Measurements from ENCODE around the gene POLA1.

GRCh38 chrX:24693453-24694202 lies at the start of gene POLA1:
- TF ChIP-seq SUZ12 (IDR thresholded peaks at IDR 0.05; ENCODE audit: extremely low read depth, insufficient read depth, insufficient read length): no peak
- no peak for TF ChIP-seq YY1 (IDR thresholded peaks at IDR 0.05; ENCODE audit: insufficient read depth, insufficient read length)

Measured in NT2/D1 (cell line).